ENCODE results near the gene SLC26A2.

The SLC26A2 gene

DNA sequence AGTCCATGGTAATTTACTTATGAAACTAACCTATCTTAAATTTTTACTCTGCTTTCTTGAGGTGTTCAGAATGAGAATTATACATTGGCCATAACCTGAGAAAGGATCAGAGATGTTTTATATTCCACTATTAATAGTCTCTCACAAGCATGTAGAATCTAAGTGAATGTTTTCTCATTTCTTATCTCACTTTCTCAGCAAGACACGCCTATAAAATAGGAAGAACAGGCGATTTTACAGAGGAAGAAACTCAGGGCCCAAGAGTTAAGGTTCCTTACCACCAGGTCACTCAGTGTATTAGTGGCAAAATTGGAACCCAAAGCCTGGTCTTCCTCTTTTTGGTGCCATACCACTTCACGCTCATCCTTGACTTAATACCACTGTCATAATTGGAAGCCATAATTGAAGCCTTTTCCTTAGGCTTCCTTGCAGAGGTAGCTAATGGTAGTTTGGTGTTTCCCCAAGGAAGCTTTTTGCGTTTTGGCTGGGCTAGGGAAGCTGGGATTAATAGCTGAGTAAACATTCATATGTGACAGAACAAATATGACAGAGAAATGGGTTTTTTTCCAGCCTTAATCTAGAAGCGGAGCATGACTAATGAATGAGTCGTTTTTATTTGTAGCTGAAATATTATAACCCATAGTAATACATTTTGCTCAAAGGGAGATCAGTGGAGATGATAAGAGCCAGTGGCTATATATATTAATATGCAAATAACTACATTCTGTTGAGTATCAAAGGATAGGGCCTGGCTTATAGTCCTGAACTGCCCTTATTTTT, 56.9 kb downstream of the SLC26A2 start:
- TF ChIP-seq, protein P1, sequence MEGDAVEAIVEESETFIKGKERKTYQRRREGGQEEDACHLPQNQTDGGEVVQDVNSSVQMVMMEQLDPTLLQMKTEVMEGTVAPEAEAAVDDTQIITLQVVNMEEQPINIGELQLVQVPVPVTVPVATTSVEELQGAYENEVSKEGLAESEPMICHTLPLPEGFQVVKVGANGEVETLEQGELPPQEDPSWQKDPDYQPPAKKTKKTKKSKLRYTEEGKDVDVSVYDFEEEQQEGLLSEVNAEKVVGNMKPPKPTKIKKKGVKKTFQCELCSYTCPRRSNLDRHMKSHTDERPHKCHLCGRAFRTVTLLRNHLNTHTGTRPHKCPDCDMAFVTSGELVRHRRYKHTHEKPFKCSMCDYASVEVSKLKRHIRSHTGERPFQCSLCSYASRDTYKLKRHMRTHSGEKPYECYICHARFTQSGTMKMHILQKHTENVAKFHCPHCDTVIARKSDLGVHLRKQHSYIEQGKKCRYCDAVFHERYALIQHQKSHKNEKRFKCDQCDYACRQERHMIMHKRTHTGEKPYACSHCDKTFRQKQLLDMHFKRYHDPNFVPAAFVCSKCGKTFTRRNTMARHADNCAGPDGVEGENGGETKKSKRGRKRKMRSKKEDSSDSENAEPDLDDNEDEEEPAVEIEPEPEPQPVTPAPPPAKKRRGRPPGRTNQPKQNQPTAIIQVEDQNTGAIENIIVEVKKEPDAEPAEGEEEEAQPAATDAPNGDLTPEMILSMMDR (IDR thresholded peaks at IDR 0.05; ENCODE audit: borderline replicate concordance, insufficient read depth, low read depth, low read length), result no peak
- no peak overlapping the region for H3K4me3 ChIP-seq (ENCODE audit: low read depth, low read length)

DNA sequence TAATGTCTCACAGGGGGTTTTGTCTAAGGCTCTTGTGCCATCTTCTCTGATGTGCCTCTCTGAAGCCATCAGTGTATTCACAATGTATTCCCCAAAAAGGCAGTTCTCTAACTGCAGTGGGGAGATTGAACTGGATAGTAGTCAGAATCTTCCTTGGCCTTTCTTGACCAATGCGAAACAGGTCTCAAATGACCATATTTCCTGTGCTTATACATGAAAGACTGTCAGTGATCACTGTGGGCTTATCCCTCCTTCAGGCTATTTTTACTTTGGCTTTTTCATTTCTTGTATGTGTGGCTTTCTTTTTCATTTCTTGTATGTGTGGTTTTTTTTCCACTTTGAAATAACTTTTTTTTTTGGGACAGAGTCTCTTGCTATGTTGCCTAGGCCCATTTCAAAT, 59.7 kb downstream of the SLC26A2 start:
- TF ChIP-seq, protein P1 (IDR thresholded peaks at IDR 0.05; ENCODE audit: borderline replicate concordance, insufficient read depth, low read depth, low read length), result no peak
- H3K4me3 ChIP-seq (ENCODE audit: low read depth, low read length), result no peak overlapping the region

DNA sequence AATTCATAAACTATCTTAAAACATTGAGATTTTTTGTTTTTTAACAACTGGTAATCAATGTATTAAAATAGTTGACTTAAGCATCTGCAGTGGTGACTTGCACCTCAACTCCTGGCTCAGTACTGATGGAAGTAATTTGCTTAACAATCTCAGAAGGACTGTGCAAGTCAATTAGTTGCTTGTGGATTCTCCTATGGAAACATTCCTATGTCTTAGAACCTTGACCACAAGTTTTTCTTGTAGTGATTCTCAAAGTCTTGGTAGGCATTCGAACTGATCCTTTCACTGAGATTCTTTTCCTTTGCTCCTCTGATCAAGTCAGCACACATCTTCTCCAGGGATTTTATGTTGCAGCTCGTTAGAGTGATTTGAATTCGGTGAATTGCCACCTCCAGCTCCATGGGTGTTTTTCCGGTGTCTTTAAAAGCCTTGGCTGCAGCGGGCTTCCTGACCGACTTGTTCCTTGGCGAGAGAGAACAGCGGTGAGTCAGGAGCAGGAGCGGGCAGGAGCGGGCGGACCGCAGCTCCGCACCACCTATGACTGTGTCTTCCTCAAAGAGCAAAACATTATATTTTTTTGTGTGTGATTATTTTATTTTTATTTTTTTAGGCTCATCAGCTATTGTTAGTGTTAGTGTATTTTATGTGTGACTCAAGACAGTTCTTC, 61.1 kb downstream of the SLC26A2 start:
- no peak overlapping the region for H3K4me3 ChIP-seq (ENCODE audit: low read depth, low read length)
- TF ChIP-seq, protein P1 (IDR thresholded peaks at IDR 0.05; ENCODE audit: borderline replicate concordance, insufficient read depth, low read depth, low read length), result no peak

DNA sequence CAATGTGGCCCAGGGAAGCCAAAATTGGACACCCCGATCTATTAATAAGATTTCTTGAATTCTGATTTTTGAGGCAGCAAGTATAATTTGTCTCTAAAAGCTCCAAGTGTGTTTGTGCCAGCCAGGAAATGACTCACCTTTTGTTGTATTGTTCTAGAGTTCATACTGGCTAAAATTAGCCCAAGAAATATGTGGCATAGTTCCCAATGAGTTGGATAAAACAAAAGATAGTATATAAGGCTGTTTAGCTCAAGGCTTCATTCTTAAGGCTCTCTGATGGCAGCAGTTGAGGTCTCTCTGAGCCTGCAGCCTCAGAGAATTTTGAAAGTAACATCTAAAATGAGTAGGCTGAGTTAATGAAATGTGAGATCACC, 61.6 kb downstream of the SLC26A2 start:
- no peak overlapping the region for H3K4me3 ChIP-seq (ENCODE audit: low read depth, low read length)
- TF ChIP-seq, protein P1 (IDR thresholded peaks at IDR 0.05; ENCODE audit: borderline replicate concordance, insufficient read depth, low read depth, low read length), result no peak

DNA sequence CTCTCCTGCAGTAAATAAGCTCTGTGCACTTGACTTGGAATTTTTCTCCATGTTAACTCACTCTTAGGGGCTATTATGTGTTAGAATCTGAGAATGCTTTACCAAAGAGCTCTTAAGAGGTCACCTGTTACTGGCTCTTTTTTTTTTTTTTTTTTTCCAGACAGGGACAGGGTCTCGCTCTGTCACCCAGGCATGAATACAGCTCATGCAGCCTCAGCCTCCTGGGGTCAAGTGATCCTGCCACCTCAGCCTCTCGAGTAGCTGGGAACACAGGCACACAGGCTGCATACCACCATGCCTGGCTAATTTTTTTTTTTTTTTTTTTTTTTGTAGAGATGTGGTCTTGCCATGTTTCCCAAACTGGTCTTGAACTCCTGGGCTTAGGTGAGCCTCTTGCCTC, 62.1 kb downstream of the SLC26A2 start:
- no peak overlapping the region for H3K4me3 ChIP-seq (ENCODE audit: low read depth, low read length)
- TF ChIP-seq, protein P1 (IDR thresholded peaks at IDR 0.05; ENCODE audit: borderline replicate concordance, insufficient read depth, low read depth, low read length), result no peak

DNA sequence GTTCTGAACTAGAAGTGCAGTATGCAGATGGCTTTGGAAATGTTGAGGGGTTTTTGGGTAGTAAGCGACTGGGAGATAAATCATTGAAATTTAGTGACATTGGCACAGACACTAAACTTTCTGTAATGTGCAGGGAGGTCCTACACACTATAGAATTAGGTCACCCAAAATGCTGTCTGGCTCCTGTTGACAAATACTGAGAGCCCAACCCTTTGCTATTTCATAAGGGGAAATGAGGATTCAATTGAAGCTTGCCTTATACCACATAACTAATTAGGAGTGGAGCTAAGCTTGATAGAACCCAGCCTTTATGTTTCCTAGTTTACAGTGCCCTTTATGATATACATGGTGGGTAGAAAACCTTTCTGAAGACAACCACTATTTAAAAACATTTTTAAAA, 62.6 kb downstream of the SLC26A2 start:
- TF ChIP-seq, protein P1 (IDR thresholded peaks at IDR 0.05; ENCODE audit: borderline replicate concordance, insufficient read depth, low read depth, low read length), result no peak
- H3K4me3 ChIP-seq (ENCODE audit: low read depth, low read length), result no peak overlapping the region

Data from GM12875 (cell line).